GM12878 (cell line): ENCODE data around the gene EFCAB8. TPM values are rescaled to one million over a fixed set of nuclear protein-coding genes. Genes with fewer than 3 reads are reported as not detected.

Experiments used
- CREM ChIP-seq: IDR thresholded peaks from 2 replicates; pipeline ENCODE4 v1.6.1; 2014; ENCODE audit warnings: antibody characterized with exemption, low read depth
- CUX1 ChIP-seq: IDR thresholded peaks from 2 replicates; pipeline ENCODE4 v1.6.1; 2012; ENCODE audit warnings: improper control_type of control experiment, low read depth, low read length; ENCODE audit not compliant: insufficient replicate concordance
- GABPA ChIP-seq: IDR thresholded peaks from 2 replicates; pipeline ENCODE4 v1.6.1; 2014; ENCODE audit warnings: antibody characterized with exemption, low read depth, mild to moderate bottlenecking, inconsistent platforms
- RFX5 ChIP-seq: IDR thresholded peaks from 2 replicates; pipeline ENCODE4 v1.6.1; 2011; ENCODE audit warnings: low read depth, low read length, improper control_type of control experiment
- TCF12 ChIP-seq: IDR thresholded peaks from 2 replicates; pipeline ENCODE4 v1.6.1; 2011; ENCODE audit warnings: low read depth, mild to moderate bottlenecking, low read length
- ZNF687 ChIP-seq: fragments of 450-650 bp; IDR thresholded peaks from 2 replicates; pipeline ENCODE4 v1.6.1; 2017; ENCODE audit warnings: mild to moderate bottlenecking, moderate library complexity
- polyA plus RNA-seq, 11 experiments: library from polyadenylated mRNA; depleted of rRNA in 4 of 11; unstranded in 6 of 11; stranded (reverse) in 5 of 11; fragments of >200 nt; fragmentation: Nextera tagmentation in 4 of 11; fragmentation: Illumina TruSeq in 1 of 11; extraction: Ambion mirVana in 4 of 11; extraction: Trizol in 1 of 11; gene quantifications; 1 replicate in 1 of 11; 2 replicates in 10 of 11; pipeline versions ENCODE4 v1.2.1 to v1.2.3, GENCODE V29; 2011 to 2016; ENCODE audit warnings: inconsistent platforms in 2 of 11, missing spikeins in 2 of 11, low read depth in 1 of 11
- total RNA-seq, 4 experiments: library from RNA; depleted of rRNA in 3 of 4; stranded (reverse); fragments of >200 nt in 3 of 4; fragmentation: Illumina TruSeq in 1 of 4; extraction: Trizol in 1 of 4; gene quantifications; 2 replicates each; pipeline versions ENCODE4 v1.2.1 to v1.2.3, GENCODE V29; 2013 to 2021

EFCAB8 gene
- total and polyA plus RNA-seq, 10 of the 15 experiments (the other 5 are each of a cell fraction or from before 2014, with no cell fraction given) = 0.04 to 0.18 (median 0.06) TPM; not detected in 4

GRCh38 chr20:32929162-32929561 lies 70.4 kb downstream of the EFCAB8 start (continued):
- no peak for TF ChIP-seq ZNF687
- no peak for TF ChIP-seq TCF12
- TF ChIP-seq GABPA = no peak
- TF ChIP-seq CREM = no peak
- TF ChIP-seq RFX5 = no peak
- TF ChIP-seq CUX1 = no peak
